ENCODE results near the gene CCSER1. TPM values are rescaled to one million over a fixed set of nuclear protein-coding genes. Genes with fewer than 3 reads are reported as not detected.

The CCSER1 gene
- total RNA-seq (2014; rRNA removed; shearing (Covaris generic); ENCODE audit: low replicate concordance): not detected in 2 replicates

GRCh38 chr4:90127223-90127705, at the start of gene CCSER1:
TSS of gene CCSER1 (plus strand) at chr4:90127394.
- DNase-seq: peak; percentile 33
- H3K27me3 ChIP-seq: peaks cover 3% of the 10 kb centered on the region
- H3K4me3 ChIP-seq: peak within 1 kb of the TSS; percentile 24
- no peaks in the 10 kb centered on the region for H3K36me3 ChIP-seq
- no peaks in the 10 kb centered on the region for H3K9me3 ChIP-seq

- Histone ChIP-seq H3K4me3 (no peak overlapping the region), H3K9me3 (no peaks in the 10 kb centered on the region), H3K36me3 (no peaks in the 10 kb centered on the region), H3K27me3 (no peaks in the 10 kb centered on the region)
- DNase-seq: no peak
These were observed 48.8 kb upstream of the CCSER1 start for GRCh38 chr4:90078440-90078839.

- DNase-seq: no peak
- no peaks in the 10 kb centered on the region for H3K9me3 ChIP-seq
- no peak overlapping the region for H3K4me3 ChIP-seq
- H3K27me3 ChIP-seq: no peaks in the 10 kb centered on the region
- no peaks in the 10 kb centered on the region for H3K36me3 ChIP-seq
These were observed 47.1 kb upstream of the CCSER1 start for GRCh38 chr4:90080116-90080515.

- Histone ChIP-seq H3K4me3 (no peak overlapping the region), H3K36me3 (no peaks in the 10 kb centered on the region), H3K27me3 (no peaks in the 10 kb centered on the region), H3K9me3 (no peaks in the 10 kb centered on the region)
- no peak for DNase-seq
These were observed 45.6 kb upstream of the CCSER1 start for GRCh38 chr4:90081432-90082144.

GRCh38 chr4:90082449-90082848, 44.7 kb upstream of the CCSER1 start:
- no peaks in the 10 kb centered on the region for H3K9me3 ChIP-seq
- H3K27me3 ChIP-seq: no peaks in the 10 kb centered on the region
- DNase-seq: no peak
- H3K36me3 ChIP-seq: no peaks in the 10 kb centered on the region
- H3K4me3 ChIP-seq: no peak overlapping the region

- Histone ChIP-seq H3K27me3 (no peaks in the 10 kb centered on the region), H3K9me3 (no peaks in the 10 kb centered on the region)
- DNase-seq: no peak
These were observed 42.8 kb upstream of the CCSER1 start for GRCh38 chr4:90084277-90084966.

GRCh38 chr4:90084967-90085295, 42.3 kb upstream of the CCSER1 start:
- DNase-seq: no peak
- Histone ChIP-seq H3K4me3 (no peak overlapping the region), H3K27me3 (no peaks in the 10 kb centered on the region), H3K36me3 (no peaks in the 10 kb centered on the region), H3K9me3 (no peaks in the 10 kb centered on the region)

More at GRCh38 chr4:90084277-90084966, 42.8 kb upstream of the CCSER1 start:
- no peak overlapping the region for H3K4me3 ChIP-seq
- no peaks in the 10 kb centered on the region for H3K36me3 ChIP-seq

- Histone ChIP-seq H3K9me3 (no peaks in the 10 kb centered on the region), H3K4me3 (no peak overlapping the region)
- no peak for DNase-seq
These were observed 33.7 kb upstream of the CCSER1 start for GRCh38 chr4:90093526-90093925.

GRCh38 chr4:90095000-90095399, 32.2 kb upstream of the CCSER1 start:
- no peaks in the 10 kb centered on the region for H3K36me3 ChIP-seq
- no peak for DNase-seq
- H3K9me3 ChIP-seq: no peaks in the 10 kb centered on the region
- H3K4me3 ChIP-seq: no peak overlapping the region
- no peaks in the 10 kb centered on the region for H3K27me3 ChIP-seq

More at GRCh38 chr4:90093526-90093925, 33.7 kb upstream of the CCSER1 start:
- Histone ChIP-seq H3K27me3 (no peaks in the 10 kb centered on the region), H3K36me3 (no peaks in the 10 kb centered on the region)

GRCh38 chr4:90099812-90100211, 27.4 kb upstream of the CCSER1 start:
- H3K27me3 ChIP-seq: no peaks in the 10 kb centered on the region
- no peaks in the 10 kb centered on the region for H3K9me3 ChIP-seq
- no peaks in the 10 kb centered on the region for H3K36me3 ChIP-seq
- no peak for DNase-seq
- H3K4me3 ChIP-seq: no peak overlapping the region

GRCh38 chr4:90103991-90104390, 23.2 kb upstream of the CCSER1 start:
- Histone ChIP-seq H3K36me3 (no peaks in the 10 kb centered on the region), H3K4me3 (no peak overlapping the region), H3K9me3 (no peaks in the 10 kb centered on the region), H3K27me3 (no peaks in the 10 kb centered on the region)
- no peak for DNase-seq

- Histone ChIP-seq H3K9me3 (no peaks in the 10 kb centered on the region), H3K36me3 (no peaks in the 10 kb centered on the region), H3K4me3 (no peak overlapping the region), H3K27me3 (no peaks in the 10 kb centered on the region)
- DNase-seq: no peak
These were observed 21.9 kb upstream of the CCSER1 start for GRCh38 chr4:90105274-90105673.

- no peak overlapping the region for H3K4me3 ChIP-seq
- no peaks in the 10 kb centered on the region for H3K9me3 ChIP-seq
- DNase-seq: no peak
- no peaks in the 10 kb centered on the region for H3K36me3 ChIP-seq
- no peaks in the 10 kb centered on the region for H3K27me3 ChIP-seq
These were observed 14.5 kb upstream of the CCSER1 start for GRCh38 chr4:90112715-90113114.

- H3K27me3 ChIP-seq: no peaks in the 10 kb centered on the region
- no peak for DNase-seq
These were observed 13.2 kb upstream of the CCSER1 start for GRCh38 chr4:90113881-90114457.

GRCh38 chr4:90118527-90119195, 8.5 kb upstream of the CCSER1 start:
- Histone ChIP-seq H3K27me3 (no peaks in the 10 kb centered on the region), H3K9me3 (no peaks in the 10 kb centered on the region), H3K4me3 (no peak overlapping the region), H3K36me3 (no peaks in the 10 kb centered on the region)
- DNase-seq: no peak

More at GRCh38 chr4:90113881-90114457, 13.2 kb upstream of the CCSER1 start:
- Histone ChIP-seq H3K9me3 (no peaks in the 10 kb centered on the region), H3K36me3 (no peaks in the 10 kb centered on the region), H3K4me3 (no peak overlapping the region)

- H3K4me3 ChIP-seq: no peak overlapping the region
- DNase-seq: no peak
- H3K27me3 ChIP-seq: peaks cover 1% of the 10 kb centered on the region; the same call in 1 of the 2 replicates
- no peaks in the 10 kb centered on the region for H3K36me3 ChIP-seq
- H3K9me3 ChIP-seq: no peaks in the 10 kb centered on the region
These were observed 7.2 kb upstream of the CCSER1 start for GRCh38 chr4:90120037-90120436.

- DNase-seq: no peak
- Histone ChIP-seq H3K4me3 (no peak overlapping the region), H3K27me3 (peaks cover 3% of the 10 kb centered on the region), H3K9me3 (no peaks in the 10 kb centered on the region), H3K36me3 (no peaks in the 10 kb centered on the region)
These were observed 6.4 kb upstream of the CCSER1 start for GRCh38 chr4:90120815-90121214.
